NCI-H146 (cell line): Measurements from ENCODE around the gene INTS3.
"Not testable (repeated sequence)": the region's sequence is repeated elsewhere in the genome, so short reads cannot be mapped to it uniquely, and the experiment has no call there.

ENCODE experiments used
- DNase-seq: peaks from one replicate; lab custom pipeline; 2025; lab: John Stamatoyannopoulos, UW

INTS3 gene

DNA sequence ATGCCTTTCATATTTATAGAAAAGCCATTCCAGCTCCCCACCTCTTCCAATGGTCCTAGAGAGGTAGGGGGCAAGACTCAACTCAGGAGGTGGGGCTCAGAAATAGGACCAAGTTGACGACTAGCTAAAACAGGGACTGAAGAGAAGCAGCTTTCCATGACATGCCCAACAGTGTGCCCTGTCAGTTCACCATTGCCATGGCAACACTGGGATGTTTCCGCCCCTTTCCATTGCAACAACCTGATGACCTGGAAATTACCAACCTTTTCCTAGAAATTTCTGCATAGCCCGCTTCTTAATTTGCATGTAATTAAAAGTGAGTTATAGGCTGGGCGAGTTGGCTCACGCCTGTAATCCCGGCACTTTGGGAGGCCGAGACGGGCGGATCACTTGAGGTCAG is 22.4 kb upstream of the INTS3 start:
- no peak for DNase-seq

DNA sequence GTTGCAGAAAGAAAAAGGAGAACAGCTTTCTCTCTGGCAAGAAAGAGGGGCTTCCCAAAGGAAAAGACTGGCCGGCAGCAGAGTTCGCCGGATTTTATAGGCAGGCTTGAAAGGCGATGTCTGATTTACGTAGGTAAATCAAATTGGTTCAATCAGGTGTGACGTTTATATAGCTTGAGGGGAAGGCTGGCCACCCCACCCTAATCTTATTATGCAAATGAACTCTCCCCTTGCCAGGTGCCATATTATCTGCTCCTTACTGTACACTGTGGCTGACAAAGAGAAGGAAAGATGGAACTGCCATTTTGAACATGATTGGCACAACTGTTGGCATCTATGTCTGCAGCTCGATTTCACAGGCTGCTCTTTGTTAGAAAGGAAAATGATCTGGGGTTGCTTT is 16.8 kb upstream of the INTS3 start:
- peak; percentile 28 for DNase-seq

DNA sequence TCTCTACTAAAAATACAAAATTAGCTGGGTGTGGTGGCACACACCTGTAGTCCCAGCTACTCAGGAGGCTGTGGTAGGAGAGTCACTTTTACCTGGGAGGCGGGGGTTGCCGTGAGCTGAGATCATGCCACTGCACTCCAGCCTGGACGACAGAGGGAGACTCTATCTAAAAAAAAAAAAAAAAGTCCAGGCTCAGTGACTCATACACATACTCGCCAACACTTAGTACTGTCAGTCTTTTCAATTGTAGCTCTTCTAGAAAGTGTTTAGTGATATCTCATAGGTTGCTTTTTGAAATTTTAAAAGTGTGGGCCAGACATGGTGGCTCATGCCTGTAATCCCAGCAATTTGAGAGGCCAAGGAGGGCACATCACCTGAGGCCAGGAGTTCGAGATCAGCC is 11.6 kb upstream of the INTS3 start:
- DNase-seq: not testable (repeated sequence)

DNA sequence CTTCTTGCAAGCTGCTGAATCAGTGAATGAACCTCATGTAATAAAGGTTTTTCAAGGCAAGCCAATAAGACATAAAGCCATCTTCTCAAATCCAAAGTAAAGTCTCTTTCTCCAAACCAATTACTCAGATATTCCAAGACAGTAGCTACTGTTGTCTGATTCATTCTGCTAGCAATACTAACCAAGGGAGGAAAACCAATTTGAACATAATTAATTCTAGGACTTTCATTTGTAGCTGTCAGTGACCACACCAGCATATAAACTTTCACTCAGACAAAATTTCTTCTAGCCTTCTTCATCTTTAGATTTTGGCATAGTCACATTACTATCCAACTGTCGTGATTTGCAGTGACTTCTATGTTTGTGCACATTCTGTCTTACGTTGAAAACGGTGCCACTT is 10.5 kb upstream of the INTS3 start:
- DNase-seq: no peak

DNA sequence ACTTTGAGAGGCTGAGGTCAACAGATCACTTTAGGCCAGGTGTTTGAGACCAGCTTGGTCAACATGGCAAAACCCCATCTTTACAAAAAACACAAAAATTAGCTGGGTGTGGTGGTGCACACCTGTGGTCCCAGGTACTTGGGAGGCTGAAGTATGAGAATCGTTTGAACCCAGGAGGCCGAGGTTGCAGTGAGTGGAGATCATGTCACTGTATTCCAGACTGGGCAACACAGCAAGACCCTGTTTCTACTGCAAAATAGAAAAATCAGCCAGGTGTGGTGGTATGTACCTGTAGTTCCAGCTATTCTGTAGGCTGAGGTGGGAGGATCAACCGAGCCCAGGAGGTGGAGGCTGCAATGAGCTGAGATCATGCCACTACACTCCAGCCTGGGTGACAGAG is 4.2 kb upstream of the INTS3 start:
- no peak for DNase-seq

DNA sequence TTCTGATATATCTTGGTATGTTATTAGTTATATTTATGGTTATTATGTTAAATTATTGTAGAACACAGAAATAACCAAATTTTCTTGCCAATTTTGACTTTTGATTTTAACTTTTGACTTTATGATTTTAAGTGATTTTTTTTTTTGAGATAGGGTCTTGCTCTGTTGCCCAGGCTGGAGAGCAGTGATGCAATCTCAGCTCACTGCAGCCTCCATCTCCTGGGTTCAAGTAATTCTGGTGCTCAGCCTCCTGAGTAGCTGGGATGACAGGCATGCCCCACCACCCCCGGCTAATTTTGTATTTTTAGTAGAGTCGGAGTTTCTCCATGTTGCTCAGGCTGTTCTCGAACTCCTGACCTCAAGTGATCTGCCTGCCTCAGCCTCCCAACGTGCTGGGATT is 3.2 kb upstream of the INTS3 start:
- not testable (repeated sequence) for DNase-seq

DNA sequence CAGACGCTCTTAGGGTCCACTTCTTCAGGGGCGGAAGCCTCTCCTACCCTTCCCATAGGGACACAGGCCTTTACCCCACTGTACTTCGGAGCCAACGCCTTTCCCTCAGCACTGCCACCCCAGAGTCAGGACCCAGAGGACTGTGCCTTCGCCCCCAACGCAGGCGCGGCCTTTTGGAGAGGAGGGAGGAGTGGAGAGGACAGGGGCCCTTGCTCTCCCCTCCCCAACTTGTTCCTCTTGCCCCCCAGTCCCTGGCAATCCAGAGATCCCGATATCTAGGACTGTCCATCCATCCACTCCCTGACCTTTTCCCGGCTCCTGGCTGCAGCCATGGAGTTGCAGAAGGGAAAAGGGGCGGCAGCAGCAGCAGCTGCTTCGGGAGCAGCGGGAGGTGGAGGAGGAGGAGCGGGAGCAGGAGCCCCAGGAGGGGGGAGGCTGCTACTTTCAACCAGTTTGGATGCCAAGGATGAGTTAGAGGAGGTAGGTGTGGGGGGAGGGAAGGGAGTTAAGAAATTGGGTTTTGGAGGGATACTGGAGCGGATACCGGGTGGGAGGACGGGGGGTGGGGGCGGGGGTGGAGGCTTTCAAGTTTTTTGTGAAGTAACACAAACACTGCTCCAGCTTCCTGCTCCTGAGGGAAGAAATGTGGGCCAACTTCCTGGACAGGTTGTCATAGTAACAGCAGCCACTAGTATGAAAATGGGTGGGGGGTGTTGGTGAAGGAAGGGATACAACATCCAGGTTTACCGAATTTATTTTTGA is 636 bp downstream of the INTS3 start:
- DNase-seq: peak; percentile 72

DNA sequence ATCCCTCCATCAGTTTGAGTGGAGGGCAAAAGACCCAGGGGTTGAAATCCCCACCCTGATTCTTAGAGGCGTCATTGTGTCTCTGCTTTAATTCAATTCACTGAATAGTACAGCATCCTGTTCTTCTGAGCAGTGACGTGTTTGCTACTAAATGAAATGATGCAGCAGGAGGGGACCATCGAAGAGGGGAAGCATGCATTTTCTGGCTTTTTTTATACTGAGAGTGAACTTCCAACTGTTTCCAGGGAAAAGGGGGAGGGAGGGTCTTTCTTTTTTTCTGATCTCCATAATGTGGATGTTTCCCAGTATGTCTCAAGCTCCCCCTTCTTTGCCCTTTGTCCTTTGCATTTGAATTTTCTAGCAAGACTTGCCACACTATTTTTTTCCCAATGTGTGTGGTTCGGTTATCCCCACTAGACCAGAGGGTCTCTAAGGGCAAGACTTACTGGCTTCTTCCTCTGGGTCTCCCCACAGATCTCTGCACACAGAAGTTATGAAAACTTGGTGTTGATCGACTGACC is 2.7 kb downstream of the INTS3 start:
- DNase-seq: no peak

DNA sequence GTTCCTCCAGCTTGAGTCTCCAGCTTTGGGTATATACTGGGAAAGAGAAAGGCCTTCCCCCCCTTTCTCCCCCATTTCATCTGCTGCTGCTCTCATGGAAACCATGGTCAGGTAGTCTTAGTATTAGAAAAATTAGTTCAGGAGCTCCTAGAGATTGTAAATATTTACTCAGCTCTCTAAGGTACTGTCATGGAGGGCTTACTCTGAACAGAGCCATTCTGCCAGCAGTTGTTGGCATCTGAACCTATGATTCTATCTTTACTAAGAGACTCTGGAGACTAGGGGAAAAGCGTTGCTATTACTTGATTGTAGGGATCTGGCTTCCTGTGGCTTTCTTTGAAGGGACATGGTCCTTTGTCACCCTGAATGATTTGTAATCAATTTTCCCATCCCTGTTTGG is 6.1 kb downstream of the INTS3 start:
- peak; percentile 38 for DNase-seq

DNA sequence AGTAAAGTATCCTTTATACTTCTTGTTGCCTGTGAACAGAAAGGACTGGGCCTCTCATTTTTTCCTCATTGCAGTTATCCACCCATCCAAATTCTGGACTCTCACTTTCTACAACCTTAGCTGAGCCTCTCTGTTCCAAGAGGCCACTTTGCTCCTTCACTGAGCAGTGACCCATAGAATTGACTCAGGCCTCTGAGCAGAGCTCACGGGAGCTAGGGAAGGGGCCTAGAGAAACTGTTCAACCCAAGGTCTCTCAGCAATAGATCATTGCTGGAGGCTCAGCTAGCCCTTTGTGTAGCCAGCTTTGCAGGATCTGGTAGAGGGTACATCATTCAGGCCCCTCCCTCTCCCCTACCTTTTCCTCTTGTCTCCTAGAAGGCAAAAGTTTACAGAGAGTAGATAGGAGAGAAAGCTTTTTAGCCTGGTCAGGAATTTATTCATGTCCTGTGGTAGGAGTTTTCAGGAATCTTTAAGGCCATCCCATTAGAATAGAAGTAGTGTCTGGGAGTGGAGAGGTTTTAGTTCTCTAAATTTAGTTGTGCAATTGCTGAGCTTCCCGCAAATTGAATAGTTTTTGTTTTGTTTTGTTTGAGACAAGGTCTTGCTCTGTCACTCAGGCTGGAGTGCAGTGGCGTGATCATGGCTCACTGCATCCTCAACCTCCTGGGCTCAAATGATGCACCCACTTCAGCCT is 6.7 kb downstream of the INTS3 start:
- DNase-seq: no peak

DNA sequence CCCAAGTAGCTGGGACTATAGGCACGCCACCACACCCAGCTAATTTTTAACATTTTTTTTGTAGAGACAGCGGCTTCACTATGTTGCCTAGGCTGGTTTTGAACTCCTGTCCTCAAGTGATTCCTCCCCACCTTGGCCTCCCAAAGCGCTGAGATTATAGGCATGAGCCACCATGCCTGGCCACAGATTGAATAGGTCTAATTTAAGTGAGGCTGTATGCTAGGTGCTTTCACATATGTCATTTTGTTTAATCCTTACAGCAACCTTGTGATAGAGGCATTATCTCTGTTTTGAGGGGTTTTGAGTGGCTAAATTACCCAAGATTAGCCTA is 7.2 kb downstream of the INTS3 start:
- no peak for DNase-seq

DNA sequence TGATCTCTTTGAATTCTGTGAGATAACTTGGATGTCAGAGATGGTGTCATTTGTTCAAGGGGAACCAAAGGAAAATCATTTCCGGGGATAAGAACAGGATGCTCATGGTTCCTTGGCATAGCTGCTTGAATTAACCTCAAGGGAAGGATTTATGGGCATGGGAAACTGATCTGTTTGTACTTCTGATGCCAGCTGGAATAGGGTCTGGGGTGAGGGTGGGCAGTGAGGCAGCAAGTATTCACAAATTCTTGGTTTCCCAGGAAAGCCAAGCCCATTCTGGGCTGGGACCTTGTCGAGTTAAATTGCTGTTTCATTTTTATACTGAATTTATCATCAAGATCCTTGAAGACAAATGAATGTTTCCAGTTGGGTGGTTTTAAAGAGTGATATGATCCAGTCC is 14.1 kb downstream of the INTS3 start:
- DNase-seq: no peak

DNA sequence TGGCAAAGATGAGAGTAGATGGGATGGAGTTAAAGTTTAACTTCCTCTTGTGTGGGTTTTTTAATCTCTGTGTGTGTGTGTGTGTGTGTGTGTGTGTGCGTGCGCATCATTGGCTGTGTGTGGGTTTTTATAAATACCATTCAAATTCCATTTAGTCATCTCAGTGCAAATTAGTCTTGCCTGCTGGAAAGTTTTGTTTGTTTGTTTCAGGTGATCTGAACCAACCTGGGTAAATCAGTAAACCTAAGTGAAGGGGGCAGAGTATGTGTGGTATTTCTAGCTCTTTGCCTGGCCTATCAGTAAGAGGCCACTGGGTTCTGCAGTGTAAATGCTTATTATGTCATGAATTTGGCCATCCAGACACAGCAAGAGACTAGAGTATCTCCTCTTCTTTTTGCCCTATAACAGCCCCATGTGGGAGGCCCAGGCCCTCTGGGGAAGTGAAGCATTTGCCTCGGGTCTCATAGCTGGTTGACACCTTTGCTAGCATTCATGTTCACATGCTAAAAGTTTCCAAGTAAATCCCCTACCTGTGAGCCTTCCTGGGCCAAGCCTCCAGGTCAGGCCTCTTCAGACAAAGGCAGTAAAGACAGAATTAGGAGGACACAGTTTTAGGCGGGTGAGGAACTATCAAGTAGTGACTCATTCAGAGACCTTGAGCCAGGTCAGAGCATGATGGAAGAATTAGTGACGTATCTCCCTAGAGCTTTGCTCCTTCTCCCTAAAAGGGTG is 14.7 kb downstream of the INTS3 start:
- DNase-seq: no peak

DNA sequence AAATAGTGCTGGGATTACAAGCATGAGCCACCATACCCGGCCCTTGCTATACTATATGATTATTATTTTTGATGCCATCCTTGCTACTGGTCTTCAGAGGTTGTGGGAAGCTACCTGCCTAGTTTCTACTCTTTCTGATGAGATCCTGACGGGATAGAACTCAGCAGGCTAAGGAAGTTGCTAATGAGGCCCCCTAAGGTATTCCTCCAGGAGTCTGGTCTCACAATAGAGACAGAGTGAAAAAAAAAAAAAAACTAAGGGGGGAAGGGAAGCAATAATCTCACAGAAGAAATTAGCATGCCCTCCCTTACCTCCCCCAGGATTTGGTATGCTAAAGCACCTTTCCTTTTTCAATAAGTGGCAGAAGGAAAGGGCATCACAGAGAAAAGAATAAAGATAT is 17.6 kb downstream of the INTS3 start:
- DNase-seq: no peak

DNA sequence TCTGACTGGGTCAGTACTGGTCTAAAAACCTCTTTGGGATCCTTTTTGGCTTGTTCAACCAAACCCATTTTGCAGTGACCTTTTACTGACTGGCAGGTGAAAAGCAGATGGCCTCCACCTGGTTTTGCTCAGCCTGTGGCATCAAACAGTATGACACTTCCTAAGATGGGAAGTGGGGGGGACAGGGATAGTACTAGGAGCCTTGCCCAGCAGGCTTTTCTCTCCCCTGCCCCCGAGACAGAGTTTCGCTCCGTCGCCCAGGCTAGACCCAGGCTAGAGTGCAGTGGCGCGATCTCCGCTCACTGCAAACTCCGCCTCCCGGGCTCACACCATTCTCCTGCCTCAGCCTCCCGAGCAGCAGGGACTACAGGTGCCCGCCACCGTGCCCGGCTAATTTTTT is 18.3 kb downstream of the INTS3 start:
- no peak for DNase-seq

DNA sequence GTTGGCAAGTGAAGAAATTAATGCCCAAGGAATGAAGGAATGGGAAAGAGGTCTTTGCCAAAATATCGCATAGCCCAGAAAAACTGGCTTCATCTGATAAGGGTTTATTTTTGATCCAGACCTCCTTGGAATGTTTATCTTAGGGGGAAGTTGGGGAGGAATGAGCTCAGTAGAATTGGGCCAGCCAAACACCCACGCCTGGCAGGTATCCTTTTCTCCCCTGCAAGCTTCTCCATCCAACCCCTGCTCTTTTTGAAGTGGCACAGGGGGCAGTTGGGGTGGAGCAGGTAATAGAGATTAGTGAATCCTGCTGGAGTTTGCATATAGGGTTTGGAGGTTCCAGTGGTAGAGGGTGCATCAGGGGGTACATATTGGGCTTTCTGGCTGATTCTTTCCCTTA is 21.1 kb downstream of the INTS3 start:
- DNase-seq: no peak

DNA sequence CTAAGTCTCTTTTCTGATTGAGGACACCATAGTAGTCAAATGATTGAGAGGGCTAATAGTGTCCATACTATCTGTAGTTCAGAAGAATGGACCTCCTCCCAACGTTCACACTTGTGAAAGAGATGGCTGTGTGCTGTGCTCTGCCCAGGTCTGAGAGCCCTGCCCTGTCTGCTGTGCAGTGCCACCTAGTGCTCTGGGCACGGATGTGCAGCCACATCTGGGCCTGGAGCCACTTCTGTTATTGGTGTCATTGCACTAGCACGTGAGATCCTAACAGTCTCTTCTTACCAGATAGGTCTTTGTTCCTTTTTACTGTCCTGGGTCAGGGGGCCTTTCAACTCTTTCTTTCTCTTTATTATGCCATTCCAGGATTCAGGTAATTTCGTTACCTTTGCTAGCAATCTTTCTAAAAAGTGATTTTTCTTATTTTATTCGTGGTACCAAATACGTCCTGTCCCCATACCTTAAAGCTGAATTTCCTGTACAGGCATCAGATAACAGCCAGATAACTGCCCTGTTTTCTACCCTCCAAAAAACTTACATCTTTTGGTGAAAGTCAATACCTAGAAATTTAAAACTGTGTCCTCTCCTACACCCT is 21.7 kb downstream of the INTS3 start:
- peak; percentile 73 for DNase-seq

DNA sequence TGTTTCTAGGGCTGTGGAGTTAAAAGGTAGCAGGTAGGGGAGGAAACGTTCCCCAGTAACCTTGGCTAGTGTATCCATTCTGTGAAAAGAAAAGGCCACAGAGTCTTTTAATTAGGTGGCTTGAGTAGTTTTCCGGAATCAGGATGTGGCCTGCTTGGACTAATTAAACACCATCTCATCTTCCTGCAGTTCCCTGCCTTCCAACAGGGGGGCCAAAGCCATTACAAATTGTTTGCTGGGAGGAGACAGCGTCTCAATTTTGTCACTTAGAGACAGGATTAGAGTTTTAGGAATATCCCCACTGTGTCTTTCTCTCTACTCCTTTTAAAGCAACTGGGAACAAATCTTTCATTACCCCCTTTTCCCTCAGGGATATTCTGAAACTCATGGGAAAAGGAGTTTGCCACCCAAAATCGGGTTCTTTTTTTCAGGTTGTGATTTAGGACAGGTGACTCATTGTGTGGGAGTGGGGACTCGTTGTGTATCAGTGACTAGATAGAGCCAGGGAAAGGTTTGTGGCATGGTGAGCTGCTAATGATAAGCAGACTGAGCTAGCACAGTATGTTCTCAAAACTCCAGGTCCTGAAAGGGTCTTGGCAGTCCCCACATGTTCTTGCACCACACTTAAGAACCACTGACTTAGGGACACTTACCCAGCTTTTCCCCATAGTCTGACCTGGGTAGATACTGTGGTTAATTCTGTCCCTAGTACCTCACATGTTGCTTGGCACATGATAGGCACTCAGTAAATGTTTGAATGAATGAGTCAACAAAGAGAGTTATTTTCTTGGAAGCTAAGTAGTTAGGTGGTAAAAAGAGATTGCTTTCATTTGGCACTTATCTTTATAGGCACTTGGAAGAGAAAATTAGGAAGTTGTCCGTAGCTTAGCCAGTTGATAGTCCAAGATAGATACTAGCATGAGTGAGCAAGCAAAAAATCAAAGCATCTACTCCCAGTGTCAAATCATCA is 22.5 kb downstream of the INTS3 start:
- no peak for DNase-seq

DNA sequence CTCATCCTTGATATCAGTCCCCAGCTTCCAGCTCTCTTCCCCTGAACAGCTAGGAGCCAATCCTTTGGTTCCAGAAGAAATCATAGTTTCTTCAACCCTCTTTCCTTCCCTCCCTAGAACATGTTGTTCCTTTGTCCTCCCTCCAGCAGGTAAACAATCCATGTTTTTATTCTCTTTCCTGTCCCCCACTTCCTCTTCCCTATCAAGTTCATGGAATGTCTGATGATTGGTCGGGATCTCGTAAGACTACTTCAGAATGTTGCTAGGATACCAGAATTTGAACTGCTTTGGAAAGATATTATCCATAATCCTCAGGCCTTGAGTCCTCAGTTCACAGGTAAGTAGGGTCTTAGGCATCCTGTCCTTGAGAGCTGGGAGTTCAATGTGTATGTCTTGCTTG is 24.2 kb downstream of the INTS3 start:
- DNase-seq: no peak

DNA sequence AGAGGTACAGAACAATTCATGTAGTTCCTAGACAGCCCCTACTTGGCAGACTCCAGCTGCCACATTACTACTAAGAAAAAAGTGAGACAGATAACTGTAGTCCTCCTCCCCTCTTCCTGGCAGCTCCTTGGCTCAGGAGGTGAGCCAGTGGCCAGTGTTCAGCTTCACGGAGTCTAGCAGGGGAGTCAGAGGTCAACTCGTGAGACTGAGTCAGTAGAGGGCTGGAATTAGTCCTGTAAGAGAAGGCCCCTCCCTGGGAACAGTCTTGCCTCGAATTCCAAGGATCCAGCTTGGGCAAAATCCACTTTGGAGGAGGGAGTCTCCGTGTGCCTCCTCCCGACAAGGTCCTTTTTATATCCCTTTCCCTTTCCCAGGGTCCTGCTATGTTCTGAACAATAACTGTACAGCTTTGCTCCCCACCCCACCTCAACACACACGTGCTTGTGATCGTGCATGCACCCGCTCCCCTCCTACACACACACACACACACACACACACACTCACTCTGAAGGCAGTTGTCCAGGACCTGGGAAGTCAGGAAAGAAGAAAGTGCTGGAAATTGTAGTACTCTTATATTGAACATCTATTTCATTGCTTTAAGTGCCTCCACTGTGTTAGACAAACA is 24.8 kb downstream of the INTS3 start:
- no peak for DNase-seq

DNA sequence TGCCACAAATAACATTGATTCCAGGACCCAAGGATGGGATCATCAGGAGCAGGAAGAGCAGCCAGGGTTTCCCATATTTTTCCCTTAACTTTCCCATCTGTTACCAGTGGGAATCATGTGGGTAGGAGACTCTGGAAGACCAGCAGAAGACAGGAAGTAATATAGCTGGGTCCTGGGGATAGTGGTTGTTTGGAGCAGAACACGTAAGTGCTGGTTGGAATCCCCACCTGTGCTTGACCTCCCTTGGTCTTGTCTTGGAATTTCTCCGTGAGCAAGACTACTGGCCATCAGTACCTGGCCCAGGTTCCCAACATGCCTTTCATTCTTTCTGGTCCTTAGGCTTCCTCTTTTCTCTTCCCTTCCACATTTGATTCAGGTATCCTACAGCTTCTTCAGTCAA is 26.4 kb downstream of the INTS3 start:
- DNase-seq: no peak
